Nephron progenitor cell (in vitro differentiated cells): ENCODE results near the gene APAF1.

Experiments used
- DNase-seq: peaks from one replicate; pipeline ENCODE4 v3.0.0; 2021
- H3K27ac Mint-ChIP-seq: 2 replicates; pipeline ENCODE4 v1.8.0; 2021; ENCODE audit warnings: mild to moderate bottlenecking, moderate library complexity, mixed read lengths
- H3K27me3 Mint-ChIP-seq: 2 replicates; pipeline ENCODE4 v1.8.0; 2021; ENCODE audit warnings: mild to moderate bottlenecking, low read depth, mixed read lengths; ENCODE audit not compliant: poor library complexity
- H3K36me3 Mint-ChIP-seq: 2 replicates; pipeline ENCODE4 v1.8.0; 2021; ENCODE audit warnings: low read depth, mixed read lengths
- H3K4me1 Mint-ChIP-seq: 2 replicates; pipeline ENCODE4 v1.8.0; 2021; ENCODE audit warnings: mixed read lengths
- H3K4me3 Mint-ChIP-seq: 2 replicates; pipeline ENCODE4 v1.8.0; 2021; ENCODE audit warnings: mild to moderate bottlenecking, moderate library complexity, mixed read lengths
- H3K9me3 Mint-ChIP-seq: 2 replicates; pipeline ENCODE4 v1.8.0; 2021; ENCODE audit warnings: mild to moderate bottlenecking, moderate library complexity, mixed read lengths
- TF ChIP-seq, protein P1 (sequence below): fragments of 200-600 bp; sonication (generic); IDR thresholded peaks from 2 replicates; pipeline ENCODE4 v1.5.0; 2021; ENCODE audit warnings: antibody characterized with exemption

Gene APAF1

DNA sequence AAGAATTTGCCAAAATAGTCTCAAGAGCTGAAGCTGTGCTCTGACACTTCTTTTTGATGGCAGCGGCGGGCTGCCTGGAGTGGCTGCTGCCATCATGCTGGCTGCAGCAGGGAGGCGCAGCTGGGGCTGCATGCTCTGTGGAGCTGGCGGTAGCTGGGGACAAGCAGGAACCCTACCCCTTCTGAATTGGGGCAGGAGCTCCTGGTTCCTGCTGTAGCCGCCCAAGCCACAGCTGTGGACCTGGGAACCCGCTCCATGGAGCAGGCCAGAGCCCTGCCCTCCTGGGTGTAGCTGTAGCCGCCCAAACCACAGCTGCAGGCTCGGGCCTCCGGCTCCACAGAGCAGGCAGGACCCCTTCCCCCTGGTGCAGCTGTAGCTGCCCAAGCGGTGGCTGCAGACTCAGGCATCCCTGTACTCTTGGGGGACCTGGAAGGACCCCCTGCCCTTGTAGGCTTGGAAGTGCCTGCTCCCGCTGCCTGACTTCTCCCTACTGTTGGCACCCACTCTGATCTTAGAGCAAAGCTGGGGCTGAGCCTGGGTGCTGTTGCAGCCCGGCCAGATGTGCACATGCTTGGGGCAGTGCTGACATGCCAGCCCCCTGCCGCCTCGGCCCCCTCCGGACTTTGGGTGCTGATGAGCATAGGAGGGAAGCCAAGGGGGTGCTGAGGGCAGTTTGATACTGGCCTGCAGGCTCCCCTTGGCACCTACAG, 33.3 kb downstream of the APAF1 start:
- peaks cover 57% of the 10 kb centered on the region for H3K36me3 Mint-ChIP-seq
- no peaks in the 10 kb centered on the region for H3K9me3 Mint-ChIP-seq
- no peak overlapping the region for H3K4me3 Mint-ChIP-seq
- no peak for DNase-seq
- no peak overlapping the region for H3K27ac Mint-ChIP-seq
- TF ChIP-seq, protein P1, sequence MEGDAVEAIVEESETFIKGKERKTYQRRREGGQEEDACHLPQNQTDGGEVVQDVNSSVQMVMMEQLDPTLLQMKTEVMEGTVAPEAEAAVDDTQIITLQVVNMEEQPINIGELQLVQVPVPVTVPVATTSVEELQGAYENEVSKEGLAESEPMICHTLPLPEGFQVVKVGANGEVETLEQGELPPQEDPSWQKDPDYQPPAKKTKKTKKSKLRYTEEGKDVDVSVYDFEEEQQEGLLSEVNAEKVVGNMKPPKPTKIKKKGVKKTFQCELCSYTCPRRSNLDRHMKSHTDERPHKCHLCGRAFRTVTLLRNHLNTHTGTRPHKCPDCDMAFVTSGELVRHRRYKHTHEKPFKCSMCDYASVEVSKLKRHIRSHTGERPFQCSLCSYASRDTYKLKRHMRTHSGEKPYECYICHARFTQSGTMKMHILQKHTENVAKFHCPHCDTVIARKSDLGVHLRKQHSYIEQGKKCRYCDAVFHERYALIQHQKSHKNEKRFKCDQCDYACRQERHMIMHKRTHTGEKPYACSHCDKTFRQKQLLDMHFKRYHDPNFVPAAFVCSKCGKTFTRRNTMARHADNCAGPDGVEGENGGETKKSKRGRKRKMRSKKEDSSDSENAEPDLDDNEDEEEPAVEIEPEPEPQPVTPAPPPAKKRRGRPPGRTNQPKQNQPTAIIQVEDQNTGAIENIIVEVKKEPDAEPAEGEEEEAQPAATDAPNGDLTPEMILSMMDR, result no peak
- H3K4me1 Mint-ChIP-seq, result no peaks in the 10 kb centered on the region
- H3K27me3 Mint-ChIP-seq, result no peaks in the 10 kb centered on the region

- Mint-ChIP-seq H3K9me3 (no peaks in the 10 kb centered on the region), H3K4me3 (no peak overlapping the region)
Measured at GRCh38 chr12:98678946-98679610, 34.0 kb downstream of the APAF1 start.

GRCh38 chr12:98679611-98680005, 34.5 kb downstream of the APAF1 start:
- Mint-ChIP-seq H3K4me3 (no peak overlapping the region), H3K9me3 (no peaks in the 10 kb centered on the region), H3K4me1 (no peaks in the 10 kb centered on the region), H3K27me3 (no peaks in the 10 kb centered on the region), H3K27ac (no peak overlapping the region), H3K36me3 (peaks cover 59% of the 10 kb centered on the region)
- TF ChIP-seq, protein P1, result no peak
- DNase-seq, result no peak

More at GRCh38 chr12:98678946-98679610, 34.0 kb downstream of the APAF1 start:
- no peak for DNase-seq
- no peak overlapping the region for H3K27ac Mint-ChIP-seq
- no peaks in the 10 kb centered on the region for H3K27me3 Mint-ChIP-seq
- no peaks in the 10 kb centered on the region for H3K4me1 Mint-ChIP-seq
- TF ChIP-seq, protein P1, result no peak
- H3K36me3 Mint-ChIP-seq, result peaks cover 58% of the 10 kb centered on the region

DNA sequence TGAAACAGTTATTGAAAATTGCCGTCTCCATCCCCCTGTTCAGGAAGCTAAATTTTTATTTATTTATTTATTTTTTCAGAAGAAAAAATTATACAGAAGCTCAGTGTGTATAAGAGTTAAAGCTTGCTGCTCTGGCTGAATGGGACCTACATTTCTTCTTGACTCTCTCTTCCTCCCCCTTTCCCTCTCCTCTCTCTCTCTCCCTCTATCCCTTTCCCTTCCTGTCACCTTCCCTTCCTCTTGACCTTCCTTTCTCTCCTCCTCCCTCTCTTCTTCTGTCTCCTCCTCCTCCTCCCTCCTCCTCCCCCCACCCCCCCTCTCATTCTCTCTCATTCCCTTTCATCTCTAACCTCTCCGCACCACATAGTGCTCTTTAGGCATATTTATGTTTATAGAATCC, 39.1 kb downstream of the APAF1 start:
- peaks cover 74% of the 10 kb centered on the region for H3K36me3 Mint-ChIP-seq
- TF ChIP-seq, protein P1, result no peak

GRCh38 chr12:98686603-98687002, 41.5 kb downstream of the APAF1 start:
- no peaks in the 10 kb centered on the region for H3K27me3 Mint-ChIP-seq
- no peaks in the 10 kb centered on the region for H3K4me1 Mint-ChIP-seq
- no peak for DNase-seq
- no peaks in the 10 kb centered on the region for H3K9me3 Mint-ChIP-seq
- TF ChIP-seq, protein P1, result no peak
- peaks cover 81% of the 10 kb centered on the region for H3K36me3 Mint-ChIP-seq
- no peak overlapping the region for H3K27ac Mint-ChIP-seq
- no peak overlapping the region for H3K4me3 Mint-ChIP-seq

More for the DNA sequence above, 39.1 kb downstream of the APAF1 start:
- Mint-ChIP-seq H3K27ac (no peak overlapping the region), H3K9me3 (no peaks in the 10 kb centered on the region), H3K4me3 (no peak overlapping the region), H3K27me3 (no peaks in the 10 kb centered on the region), H3K4me1 (no peaks in the 10 kb centered on the region)
- no peak for DNase-seq
